ENCODE measurements around the gene SEC62. TPM values are rescaled to one million over a fixed set of nuclear protein-coding genes. Genes with fewer than 3 reads are reported as not detected.

Gene SEC62
- total and polyA plus RNA-seq, 9 of the 15 experiments (the other 6 are each of a cell fraction or from before 2014, with no cell fraction given), result 34.5 to 152 (median 51.8) TPM

DNA sequence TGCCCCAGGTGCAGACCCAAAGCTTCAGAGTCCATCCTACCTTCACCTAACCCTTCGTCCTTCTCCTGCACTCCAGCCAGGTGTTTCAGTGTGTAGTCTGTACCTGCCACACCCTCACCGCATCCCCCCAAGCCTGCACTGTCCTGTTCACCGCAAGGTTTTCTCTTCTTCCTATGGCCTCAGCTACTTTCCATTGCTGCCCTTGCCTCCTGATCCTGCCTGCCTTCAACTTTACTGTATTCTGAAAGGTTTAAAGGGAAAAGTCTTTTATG lies 80.5 kb downstream of the SEC62 start:
- Histone ChIP-seq H3K9ac (ENCODE audit: insufficient read depth in 1 of 2, low read depth in 2 of 2, low read length in 2 of 2) (peak overlapping the region in 1 of 2 experiments; percentile 76; a peak in 2 of 4 replicates), H3K36me3 (ENCODE audit: control insufficient read depth, insufficient read depth, low read length) (no peaks in the 10 kb centered on the region), H4K20me1 (replicated peaks; ENCODE audit: control insufficient read depth, insufficient read depth, low read length) (no peaks in the 10 kb centered on the region), H3K79me2 (ENCODE audit: control insufficient read depth, insufficient read depth, low read length) (no peaks in the 10 kb centered on the region), H3K4me2 (ENCODE audit: insufficient read depth, low read length) (no peak overlapping the region), H2AFZ (ENCODE audit: low read depth, low read length) (no peak overlapping the region), H3K4me1 (replicated peaks in 1 of 2; ENCODE audit: control insufficient read depth in 2 of 2, insufficient read depth in 2 of 2, low read length in 2 of 2) (peaks cover 0 to 2% of the 10 kb centered on the region in 2 experiments; a peak in 1 of 5 replicates), H3K9me1 (ENCODE audit: control insufficient read depth, insufficient read depth, low read length) (no peaks in the 10 kb centered on the region), H3K4me3 (no peak overlapping the region), H3K27ac (ENCODE audit: extremely low read depth, low read depth, low read length) (no peak overlapping the region), H3K9me3 (replicated peaks; ENCODE audit: control insufficient read depth, insufficient read depth, low read depth, low read length) (no peaks in the 10 kb centered on the region), H3K27me3 (ENCODE audit: control insufficient read depth in 2 of 2, insufficient read depth in 2 of 2, low read length in 2 of 2) (no peaks in the 10 kb centered on the region)
- ChIA-PET POLR2A (no interaction called here), CTCF (ENCODE audit: low intra/inter-chr PET ratio) (no interaction called here)
- BruUV-seq (replicated peaks), result no TSS peak
- no peak for DNase-seq (ENCODE audit: extremely low read depth in 1 of 4, low spot score in 3 of 4)
- TF ChIP-seq, protein P1, sequence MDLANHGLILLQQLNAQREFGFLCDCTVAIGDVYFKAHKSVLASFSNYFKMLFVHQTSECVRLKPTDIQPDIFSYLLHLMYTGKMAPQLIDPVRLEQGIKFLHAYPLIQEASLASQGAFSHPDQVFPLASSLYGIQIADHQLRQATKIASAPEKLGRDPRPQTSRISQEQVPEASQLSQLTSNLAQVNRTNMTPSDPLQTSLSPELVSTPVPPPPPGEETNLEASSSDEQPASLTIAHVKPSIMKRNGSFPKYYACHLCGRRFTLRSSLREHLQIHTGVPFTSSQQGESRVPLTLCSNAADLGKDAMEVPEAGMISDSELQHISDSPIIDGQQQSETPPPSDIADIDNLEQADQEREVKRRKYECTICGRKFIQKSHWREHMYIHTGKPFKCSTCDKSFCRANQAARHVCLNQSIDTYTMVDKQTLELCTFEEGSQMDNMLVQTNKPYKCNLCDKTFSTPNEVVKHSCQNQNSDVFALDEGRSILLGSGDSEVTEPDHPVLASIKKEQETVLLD (IDR thresholded peaks at IDR 0.05), result no peak
- no peak for TF ChIP-seq ZNF583 (CRISPR knock-in tag; IDR thresholded peaks at IDR 0.05)
- TF ChIP-seq, protein P2, sequence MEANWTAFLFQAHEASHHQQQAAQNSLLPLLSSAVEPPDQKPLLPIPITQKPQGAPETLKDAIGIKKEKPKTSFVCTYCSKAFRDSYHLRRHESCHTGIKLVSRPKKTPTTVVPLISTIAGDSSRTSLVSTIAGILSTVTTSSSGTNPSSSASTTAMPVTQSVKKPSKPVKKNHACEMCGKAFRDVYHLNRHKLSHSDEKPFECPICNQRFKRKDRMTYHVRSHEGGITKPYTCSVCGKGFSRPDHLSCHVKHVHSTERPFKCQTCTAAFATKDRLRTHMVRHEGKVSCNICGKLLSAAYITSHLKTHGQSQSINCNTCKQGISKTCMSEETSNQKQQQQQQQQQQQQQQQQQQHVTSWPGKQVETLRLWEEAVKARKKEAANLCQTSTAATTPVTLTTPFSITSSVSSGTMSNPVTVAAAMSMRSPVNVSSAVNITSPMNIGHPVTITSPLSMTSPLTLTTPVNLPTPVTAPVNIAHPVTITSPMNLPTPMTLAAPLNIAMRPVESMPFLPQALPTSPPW (CRISPR knock-in tag; IDR thresholded peaks at IDR 0.05), result no peak
- TF ChIP-seq, protein P3, sequence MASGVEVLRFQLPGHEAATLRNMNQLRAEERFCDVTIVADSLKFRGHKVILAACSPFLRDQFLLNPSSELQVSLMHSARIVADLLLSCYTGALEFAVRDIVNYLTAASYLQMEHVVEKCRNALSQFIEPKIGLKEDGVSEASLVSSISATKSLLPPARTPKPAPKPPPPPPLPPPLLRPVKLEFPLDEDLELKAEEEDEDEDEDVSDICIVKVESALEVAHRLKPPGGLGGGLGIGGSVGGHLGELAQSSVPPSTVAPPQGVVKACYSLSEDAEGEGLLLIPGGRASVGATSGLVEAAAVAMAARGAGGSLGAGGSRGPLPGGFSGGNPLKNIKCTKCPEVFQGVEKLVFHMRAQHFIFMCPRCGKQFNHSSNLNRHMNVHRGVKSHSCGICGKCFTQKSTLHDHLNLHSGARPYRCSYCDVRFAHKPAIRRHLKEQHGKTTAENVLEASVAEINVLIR (CRISPR knock-in tag; IDR thresholded peaks at IDR 0.05), result no peak
- TF ChIP-seq, protein P4, sequence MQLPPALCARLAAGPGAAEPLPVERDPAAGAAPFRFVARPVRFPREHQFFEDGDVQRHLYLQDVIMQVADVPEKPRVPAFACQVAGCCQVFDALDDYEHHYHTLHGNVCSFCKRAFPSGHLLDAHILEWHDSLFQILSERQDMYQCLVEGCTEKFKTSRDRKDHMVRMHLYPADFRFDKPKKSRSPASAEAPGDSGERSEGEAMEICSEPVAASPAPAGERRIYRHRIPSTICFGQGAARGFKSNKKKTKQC (CRISPR knock-in tag; IDR thresholded peaks at IDR 0.05), result no peak
- no peak for TF ChIP-seq SMARCB1 (IDR thresholded peaks at IDR 0.05; ENCODE audit: insufficient read length, low read depth)
- TF ChIP-seq NR2C1 (IDR thresholded peaks at IDR 0.05), result no peak
- no peak for TF ChIP-seq NR2C1 (tag; IDR thresholded peaks at IDR 0.05)
- TF ChIP-seq MTA2 (IDR thresholded peaks at IDR 0.05; ENCODE audit: low read depth), result no peak
- TF ChIP-seq, protein P5, sequence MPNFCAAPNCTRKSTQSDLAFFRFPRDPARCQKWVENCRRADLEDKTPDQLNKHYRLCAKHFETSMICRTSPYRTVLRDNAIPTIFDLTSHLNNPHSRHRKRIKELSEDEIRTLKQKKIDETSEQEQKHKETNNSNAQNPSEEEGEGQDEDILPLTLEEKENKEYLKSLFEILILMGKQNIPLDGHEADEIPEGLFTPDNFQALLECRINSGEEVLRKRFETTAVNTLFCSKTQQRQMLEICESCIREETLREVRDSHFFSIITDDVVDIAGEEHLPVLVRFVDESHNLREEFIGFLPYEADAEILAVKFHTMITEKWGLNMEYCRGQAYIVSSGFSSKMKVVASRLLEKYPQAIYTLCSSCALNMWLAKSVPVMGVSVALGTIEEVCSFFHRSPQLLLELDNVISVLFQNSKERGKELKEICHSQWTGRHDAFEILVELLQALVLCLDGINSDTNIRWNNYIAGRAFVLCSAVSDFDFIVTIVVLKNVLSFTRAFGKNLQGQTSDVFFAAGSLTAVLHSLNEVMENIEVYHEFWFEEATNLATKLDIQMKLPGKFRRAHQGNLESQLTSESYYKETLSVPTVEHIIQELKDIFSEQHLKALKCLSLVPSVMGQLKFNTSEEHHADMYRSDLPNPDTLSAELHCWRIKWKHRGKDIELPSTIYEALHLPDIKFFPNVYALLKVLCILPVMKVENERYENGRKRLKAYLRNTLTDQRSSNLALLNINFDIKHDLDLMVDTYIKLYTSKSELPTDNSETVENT (CRISPR knock-in tag; IDR thresholded peaks at IDR 0.05), result no peak
- 50% methylated on average over 3 of the region's 3 CpGs for WGBS (ENCODE audit: insufficient coverage, low coverage, missing lambda C conversion rate)
- no peak for FAIRE-seq
- ATAC-seq, result no peak
- in situ Hi-C loops (cut with MboI) (no loop called here), intact Hi-C loops (cut with micrococcal nuclease) (no loop called here)
